Endothelial cell of umbilical vein (primary cell): ENCODE measurements around the gene ADAP1. TPM values are rescaled to one million over a fixed set of nuclear protein-coding genes. Genes with fewer than 3 reads are reported as not detected.

Experiments
- BruUV-seq: library from RNA; stranded (reverse); fragments of 400-500 nt; replicated peaks from 2 replicates; lab custom pipeline; 2021; lab: Mats Ljungman, UMichigan
- CTCF ChIA-PET: fragments of 300-600, 350-600 bp; sonication (Branson Sonifier 250); formaldehyde crosslinking; loops from one replicate; lab custom pipeline; 2021; ENCODE audit warnings: antibody characterized with exemption, inconsistent platforms; lab: Charles Lee
- POLR2A ChIA-PET: fragments of 300-600, 350-600 bp; sonication (Branson Sonifier 250); formaldehyde crosslinking; loops from one replicate; lab custom pipeline; 2021; ENCODE audit warnings: antibody characterized with exemption, inconsistent platforms; lab: Charles Lee
- DNase-seq: peaks from one replicate; pipeline ENCODE4 v3.0.0-alpha.2; 2011; ENCODE audit warnings: low read depth, low spot score
- FAIRE-seq: peaks from 2 replicates; lab custom pipeline; 2011; peaks lifted over from hg19 to GRCh38; lab: Jason Lieb, UNC
- H2AFZ ChIP-seq: 2 replicates; pipeline ENCODE4 v1.6.0; 2012; ENCODE audit warnings: low read depth, low read length, control low read depth, inconsistent platforms
- H3K27ac ChIP-seq: 2 replicates; pipeline ENCODE4 v1.5.1; 2011; ENCODE audit warnings: low read depth, mild to moderate bottlenecking, control low read depth, low read length, moderate library complexity; ENCODE audit not compliant: insufficient read depth
- H3K27me3 ChIP-seq, 2 experiments: 2 replicates each; pipeline versions ENCODE4 v1.6.0 to v1.6.1; 2011; ENCODE audit warnings: low read length in 2 of 2, mixed read lengths in 1 of 2; ENCODE audit not compliant: control insufficient read depth in 2 of 2, insufficient read depth in 2 of 2
- H3K36me3 ChIP-seq, 2 experiments: 2 replicates in 1 of 2; 3 replicates in 1 of 2; pipeline ENCODE4 v1.5.1; 2011; ENCODE audit warnings: low read length in 2 of 2, mild to moderate bottlenecking in 1 of 2, moderate library complexity in 1 of 2; ENCODE audit not compliant: control insufficient read depth in 2 of 2, insufficient read depth in 2 of 2; ENCODE audit errors: extremely low read depth in 1 of 2
- H3K4me1 ChIP-seq: 3 replicates; pipeline ENCODE4 v1.5.1; 2011; ENCODE audit warnings: mild to moderate bottlenecking, low read length; ENCODE audit not compliant: control insufficient read depth, insufficient read depth; ENCODE audit errors: extremely low read depth
- H3K4me2 ChIP-seq: 2 replicates; pipeline ENCODE4 v1.6.1; 2011; ENCODE audit warnings: low read length, control low read depth, mixed read lengths; ENCODE audit not compliant: insufficient read depth
- H3K4me3 ChIP-seq, 3 experiments: fragments of 200-600 bp in 1 of 3; sonication (generic), shearing (Covaris generic) in 1 of 3; replicated peaks in 1 of 3; 2 replicates each; pipeline ENCODE4 v1.5.1; 2011 to 2016; ENCODE audit warnings: control low read depth in 3 of 3, low read length in 3 of 3, mild to moderate bottlenecking in 2 of 3, inconsistent platforms in 1 of 3, low read depth in 1 of 3, moderate library complexity in 1 of 3; ENCODE audit not compliant: insufficient read depth in 1 of 3
- H3K79me2 ChIP-seq: 2 replicates; pipeline ENCODE4 v1.6.0; 2012; ENCODE audit warnings: low read length, inconsistent platforms; ENCODE audit not compliant: control insufficient read depth, insufficient read depth
- H3K9ac ChIP-seq: replicated peaks from 2 replicates; pipeline ENCODE3; 2011; ENCODE audit warnings: low read length, control low read depth; ENCODE audit not compliant: insufficient read depth; ENCODE audit errors: extremely low read depth
- H3K9me1 ChIP-seq: replicated peaks from 3 replicates; pipeline ENCODE4 v1.6.0; 2011; ENCODE audit warnings: mild to moderate bottlenecking, low read length; ENCODE audit not compliant: control insufficient read depth, insufficient read depth; ENCODE audit errors: extremely low read depth
- H3K9me3 ChIP-seq: replicated peaks from 2 replicates; pipeline ENCODE4 v1.5.1; 2012; ENCODE audit warnings: low read length, inconsistent platforms; ENCODE audit not compliant: control insufficient read depth, insufficient read depth
- H4K20me1 ChIP-seq: replicated peaks from 2 replicates; pipeline ENCODE3; 2011; ENCODE audit warnings: mild to moderate bottlenecking, low read length; ENCODE audit not compliant: control insufficient read depth, insufficient read depth; ENCODE audit errors: extremely low read depth
- EZH2 ChIP-seq: IDR thresholded peaks from 2 replicates; pipeline ENCODE4 v1.6.1; 2012; ENCODE audit warnings: borderline replicate concordance, low read depth, mild to moderate bottlenecking, moderate library complexity, low read length, inconsistent platforms; ENCODE audit not compliant: severe bottlenecking
- FOS ChIP-seq: IDR thresholded peaks from 2 replicates; pipeline ENCODE4 v1.6.1; 2011; ENCODE audit warnings: mild to moderate bottlenecking, low read length, moderate library complexity, borderline replicate concordance; ENCODE audit not compliant: insufficient read depth
- GATA2 ChIP-seq: IDR thresholded peaks from 2 replicates; pipeline ENCODE4 v1.7.0; 2011; ENCODE audit warnings: low read depth, mild to moderate bottlenecking, moderate library complexity, mixed read lengths, low read length; ENCODE audit not compliant: insufficient read length, insufficient read depth
- JUN ChIP-seq: IDR thresholded peaks from 2 replicates; pipeline ENCODE4 v1.6.1; 2011; ENCODE audit warnings: borderline replicate concordance, low read depth; ENCODE audit not compliant: insufficient read length, insufficient read depth
- MAX ChIP-seq: IDR thresholded peaks from 2 replicates; pipeline ENCODE4 v1.6.1; 2011; ENCODE audit not compliant: insufficient read depth, insufficient read length
- MYC ChIP-seq: IDR thresholded peaks from one replicate; pipeline ENCODE4 v1.6.1; 2011; ENCODE audit warnings: mild to moderate bottlenecking, low read depth, low read length
- POLR2A ChIP-seq: IDR thresholded peaks from 2 replicates; pipeline ENCODE4 v1.6.1; 2012; ENCODE audit warnings: low read depth, mild to moderate bottlenecking, control low read depth, low read length
- POLR2AphosphoS5 ChIP-seq: IDR thresholded peaks from 2 replicates; pipeline ENCODE4 v1.6.1; 2012; ENCODE audit warnings: low read depth, mild to moderate bottlenecking, control low read depth, low read length, moderate library complexity; ENCODE audit not compliant: insufficient read depth
- dilution Hi-C: fragments of 300-500 bp; cut with MboI; formaldehyde crosslinking; loops from one replicate; pipeline ENCODE4 v1.15.0; 2019; ENCODE audit warnings: low sequenced_read_pairs; ENCODE audit not compliant: extremely low pct_ligation_motif_present
- intact Hi-C: fragments of 100-400 bp; cut with micrococcal nuclease; formaldehyde crosslinking; loops from one replicate; pipeline ENCODE4 v1.10.0; 2022
- polyA plus RNA-seq, 4 experiments: library from polyadenylated mRNA; depleted of rRNA in 3 of 4; stranded (reverse) in 3 of 4; unstranded in 1 of 4; fragments of >200 nt; gene quantifications; 2 replicates each; pipeline versions ENCODE4 v1.2.1 to v1.2.3, GENCODE V29; 2011 to 2012; ENCODE audit warnings: missing spikeins in 1 of 4
- total RNA-seq: library from RNA; stranded (reverse); gene quantifications from 2 replicates; pipeline ENCODE4 v1.2.3, GENCODE V29; 2021
- TF ChIP-seq, protein P1 (sequence below), 2 donors: IDR thresholded peaks; 1 replicate in 1 of 2; 2 replicates in 1 of 2; pipeline ENCODE4 v1.5.1; 2011; ENCODE audit warnings: low read length in 2 of 2, mild to moderate bottlenecking in 2 of 2, moderate library complexity in 2 of 2, control low read depth in 1 of 2, inconsistent platforms in 1 of 2, low read depth in 1 of 2; ENCODE audit not compliant: insufficient read depth in 1 of 2; ENCODE audit errors: extremely low read depth in 1 of 2

ADAP1 gene
- total and polyA plus RNA-seq, 2 donors (not counting 3 experiments of a cell fraction or from before 2014, with no cell fraction given): 0.49 to 0.58 TPM

- peaks cover 2% of the 10 kb centered on the region for H3K4me1 ChIP-seq
- FAIRE-seq (no peak), DNase-seq (no peak)
- intact Hi-C loops: loop anchor here (2.0 kb wide), 1 partner anchor 131 kb away; no protein-coding TSS in a partner anchor
- TF ChIP-seq JUN (no peak), EZH2 (no peak), POLR2AphosphoS5 (no peak), GATA2 (no peak), MAX (no peak), FOS (no peak), MYC (no peak), POLR2A (no peak)
- TF ChIP-seq, protein P1, sequence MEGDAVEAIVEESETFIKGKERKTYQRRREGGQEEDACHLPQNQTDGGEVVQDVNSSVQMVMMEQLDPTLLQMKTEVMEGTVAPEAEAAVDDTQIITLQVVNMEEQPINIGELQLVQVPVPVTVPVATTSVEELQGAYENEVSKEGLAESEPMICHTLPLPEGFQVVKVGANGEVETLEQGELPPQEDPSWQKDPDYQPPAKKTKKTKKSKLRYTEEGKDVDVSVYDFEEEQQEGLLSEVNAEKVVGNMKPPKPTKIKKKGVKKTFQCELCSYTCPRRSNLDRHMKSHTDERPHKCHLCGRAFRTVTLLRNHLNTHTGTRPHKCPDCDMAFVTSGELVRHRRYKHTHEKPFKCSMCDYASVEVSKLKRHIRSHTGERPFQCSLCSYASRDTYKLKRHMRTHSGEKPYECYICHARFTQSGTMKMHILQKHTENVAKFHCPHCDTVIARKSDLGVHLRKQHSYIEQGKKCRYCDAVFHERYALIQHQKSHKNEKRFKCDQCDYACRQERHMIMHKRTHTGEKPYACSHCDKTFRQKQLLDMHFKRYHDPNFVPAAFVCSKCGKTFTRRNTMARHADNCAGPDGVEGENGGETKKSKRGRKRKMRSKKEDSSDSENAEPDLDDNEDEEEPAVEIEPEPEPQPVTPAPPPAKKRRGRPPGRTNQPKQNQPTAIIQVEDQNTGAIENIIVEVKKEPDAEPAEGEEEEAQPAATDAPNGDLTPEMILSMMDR (IDR thresholded peaks at IDR 0.05; ENCODE audit: extremely low read depth in 1 of 2, insufficient read depth in 1 of 2, low read depth in 1 of 2, low read length in 2 of 2): no peak
- CTCF ChIA-PET: interaction anchor here (0.9 to 10.0 kb wide), 22 partner anchors 9 to 195 kb away, joined by 3 to 459 read pairs (median 10); partner anchors contain the start of genes COX19, CYP2W1 and GPR146
- H4K20me1 ChIP-seq: no peaks in the 10 kb centered on the region
- no peak overlapping the region for H3K4me3 ChIP-seq
- dilution Hi-C loops: no loop called here
- H3K27me3 ChIP-seq: no peaks in the 10 kb centered on the region
- no peak overlapping the region for H3K27ac ChIP-seq
- H3K79me2 ChIP-seq: no peaks in the 10 kb centered on the region
- POLR2A ChIA-PET: no interaction called here
- no peaks in the 10 kb centered on the region for H3K9me3 ChIP-seq
- H3K36me3 ChIP-seq: peaks cover 0 to 4% of the 10 kb centered on the region in 2 experiments
- no TSS peak for BruUV-seq
- no peak overlapping the region for H3K4me2 ChIP-seq
- no peaks in the 10 kb centered on the region for H3K9me1 ChIP-seq
- no peak overlapping the region for H3K9ac ChIP-seq
- no peak overlapping the region for H2AFZ ChIP-seq
Observed at GRCh38 chr7:991729-992656, 37.5 kb upstream of the ADAP1 start.
